Vagina (tissue), 2 donors: ENCODE data around the gene GPR65.

Experiments used
- CTCF ChIP-seq, 3 experiments: fragments of 450-650 bp in 2 of 3; fragments of 200-600 bp in 1 of 3; sonication (generic) in 1 of 3; IDR thresholded peaks; one replicate each; pipeline ENCODE4 v1.5.1; 2017 to 2019; ENCODE audit warnings: antibody characterized with exemption in 3 of 3, mild to moderate bottlenecking in 2 of 3, moderate library complexity in 2 of 3
- POLR2A ChIP-seq, 2 donors: fragments of 450-650 bp; IDR thresholded peaks; one replicate each; pipeline ENCODE4 v1.6.1; 2017; ENCODE audit warnings: antibody characterized with exemption in 2 of 2, mild to moderate bottlenecking in 2 of 2, moderate library complexity in 2 of 2
- POLR2AphosphoS5 ChIP-seq, 2 donors: sonication (generic); formaldehyde crosslinking; IDR thresholded peaks; one replicate each; pipeline ENCODE4 v1.9.0; 2017; ENCODE audit warnings: antibody characterized with exemption in 2 of 2, mild to moderate bottlenecking in 2 of 2, low read depth in 1 of 2; ENCODE audit not compliant: insufficient read depth in 1 of 2

DNA sequence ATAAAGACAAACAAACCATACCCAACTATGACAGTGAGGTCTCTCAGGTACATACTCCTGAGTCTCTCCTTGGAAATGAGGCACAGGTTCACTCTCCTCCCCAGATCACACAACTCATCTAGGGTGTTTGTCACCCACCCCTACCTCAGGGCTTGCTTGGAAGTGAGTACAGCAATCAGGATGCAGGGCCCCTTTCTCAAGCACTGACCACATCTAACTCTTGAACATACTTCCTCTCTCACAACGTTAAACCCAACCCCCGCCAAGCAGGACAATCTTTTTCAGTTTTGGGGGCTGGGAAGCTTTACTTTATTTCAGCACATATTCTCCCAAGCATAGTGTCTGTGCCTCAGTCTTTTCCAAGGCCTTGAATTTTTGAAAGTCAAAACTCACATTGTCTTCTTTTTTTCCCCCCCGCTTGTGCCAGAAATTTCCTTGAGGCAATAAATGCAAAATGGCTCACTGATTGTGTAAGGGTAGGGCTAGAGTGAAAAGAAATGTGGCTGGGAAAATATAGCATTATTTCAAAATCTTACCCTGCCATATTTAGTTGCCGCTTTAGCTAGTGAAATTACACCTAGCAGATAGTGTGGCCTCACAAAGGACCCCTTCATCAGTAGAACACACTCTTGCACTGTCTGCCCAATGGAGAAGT, 2.4 kb upstream of the GPR65 start:
- TF ChIP-seq CTCF (IDR thresholded peaks at IDR 0.05) = no peak
- TF ChIP-seq POLR2A (IDR thresholded peaks at IDR 0.05) = no peak
- no peak for TF ChIP-seq POLR2AphosphoS5 (IDR thresholded peaks at IDR 0.05; ENCODE audit: insufficient read depth in 1 of 2, low read depth in 1 of 2)
